GM18909 (cell line): ENCODE data around the gene CD44.

Experiments
- ATAC-seq: cut with Tn5 transposase; IDR thresholded peaks from one replicate; pipeline ENCODE4 v1.9.1; 2021; ENCODE audit warnings: mild to moderate bottlenecking; ENCODE audit not compliant: unreplicated experiment, poor library complexity

CD44 gene

DNA sequence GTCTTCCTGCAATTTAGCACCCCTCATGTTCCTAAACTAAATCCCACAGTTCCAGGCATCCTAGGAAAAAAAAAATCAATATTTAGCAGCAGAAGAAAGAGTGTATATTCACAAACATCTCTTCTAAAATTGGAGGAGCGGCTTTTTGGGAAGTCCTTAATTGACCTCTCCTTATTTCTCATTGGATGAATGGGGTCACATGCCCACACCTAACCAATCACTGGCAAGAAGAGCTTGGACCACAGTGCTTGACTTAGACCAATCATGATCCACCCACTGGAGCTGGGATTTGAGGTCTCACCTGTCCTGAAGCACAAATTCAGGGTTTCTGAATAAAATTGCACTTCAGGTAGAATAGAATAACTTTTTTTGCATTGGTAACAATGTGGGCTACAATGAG lies 16.0 kb downstream of the CD44 start:
- no peak for ATAC-seq

DNA sequence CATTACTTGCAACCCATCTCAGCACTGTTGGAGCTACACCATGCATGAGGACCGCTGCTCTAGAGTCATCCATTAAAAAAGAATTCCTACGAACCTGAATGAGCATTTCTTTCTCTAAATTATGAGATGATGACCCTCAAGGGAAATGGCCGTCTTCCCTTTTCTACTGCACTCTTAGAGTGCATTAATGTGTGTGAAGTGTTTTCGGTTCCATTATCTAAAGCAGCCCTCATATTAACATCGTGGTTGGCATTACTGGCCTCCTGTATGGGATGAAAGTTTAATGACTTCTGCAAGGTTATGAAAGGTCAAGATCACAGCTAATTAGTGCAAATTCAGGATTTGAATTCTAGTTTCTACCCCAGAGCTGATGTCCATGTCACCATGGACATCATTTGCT lies 16.7 kb downstream of the CD44 start:
- ATAC-seq, result no peak

DNA sequence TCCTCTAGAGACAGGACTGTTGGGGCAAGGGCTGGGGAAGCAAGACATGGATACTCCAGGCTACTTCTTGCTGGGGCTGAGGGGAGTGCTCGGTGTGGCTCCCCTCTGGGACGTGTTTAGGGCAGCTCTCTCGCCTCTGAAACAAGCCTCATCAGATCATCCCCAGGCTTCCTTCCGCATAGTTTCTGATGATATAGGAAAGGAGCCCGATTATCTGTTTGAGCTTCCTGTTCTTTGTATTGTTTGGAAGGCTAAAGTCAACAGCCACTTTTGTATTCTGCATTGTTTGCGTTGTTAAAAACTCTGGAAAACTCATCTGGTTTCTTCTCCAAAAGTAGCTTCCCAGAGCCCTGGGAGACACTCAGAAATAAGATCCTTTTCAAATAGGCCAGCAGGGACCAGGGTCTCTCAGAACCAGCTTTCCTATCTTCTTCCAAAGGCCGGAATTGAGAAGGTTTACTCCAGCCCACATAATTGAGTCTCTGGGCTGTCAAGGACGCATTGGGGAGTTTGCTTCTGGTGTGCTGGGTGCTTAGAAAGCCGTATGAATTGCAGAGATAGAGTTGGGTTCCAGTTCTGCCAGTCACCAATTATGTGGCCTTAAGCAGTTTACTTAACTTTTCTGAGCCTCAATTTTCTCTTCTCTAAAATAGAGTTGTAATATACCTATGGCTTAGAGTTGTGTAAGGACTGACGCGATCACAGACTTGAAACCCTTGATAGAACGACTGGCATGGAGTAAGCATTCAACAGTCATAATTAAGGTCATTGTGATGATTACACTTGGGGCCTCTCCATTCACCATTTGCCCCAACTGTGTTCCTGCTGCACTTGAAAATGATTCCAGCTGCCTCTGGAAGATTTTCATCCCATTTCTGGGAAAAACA lies 19.1 kb downstream of the CD44 start:
- ATAC-seq, result no peak

DNA sequence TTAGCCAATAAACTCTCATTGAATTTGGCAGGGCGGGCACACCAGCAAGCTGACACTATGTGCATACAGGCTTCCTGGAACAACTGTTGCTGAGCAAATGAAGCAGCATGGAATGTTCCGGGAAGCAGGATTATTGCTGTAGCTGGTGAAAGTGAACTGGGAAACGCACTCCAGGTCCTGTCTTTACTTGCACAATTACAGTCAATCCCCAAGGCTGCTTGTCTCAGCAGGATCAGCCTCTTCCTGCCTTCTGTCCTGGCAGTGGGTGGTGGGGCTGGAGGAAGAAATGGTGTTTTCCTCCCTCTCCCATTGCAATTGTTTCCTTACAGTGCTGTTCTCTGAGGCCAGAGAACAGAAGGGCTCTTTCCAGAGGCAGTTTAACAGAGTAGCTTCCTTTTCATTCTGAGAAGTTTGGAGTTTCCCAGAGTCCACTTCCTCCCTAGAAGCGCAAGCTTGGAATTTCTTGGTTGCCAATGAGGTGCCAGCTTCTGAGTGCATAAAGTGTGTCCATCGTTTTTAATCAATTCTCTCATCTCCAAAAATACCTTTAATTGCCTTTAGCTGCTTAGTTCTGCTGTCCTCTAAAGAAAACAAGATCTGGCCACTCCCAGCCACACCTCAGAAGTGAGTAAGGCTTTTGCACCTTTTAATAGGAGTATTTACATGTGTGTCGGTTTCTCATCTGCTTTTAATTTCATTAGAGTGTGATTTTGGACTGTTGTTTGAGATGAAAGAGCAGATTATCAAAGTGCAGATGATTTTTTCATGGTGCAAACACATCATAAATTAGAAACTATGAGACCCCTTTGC lies 19.9 kb downstream of the CD44 start:
- ATAC-seq, result no peak

- no peak for ATAC-seq
Observed at GRCh38 chr11:35160246-35160824, 21.4 kb downstream of the CD44 start.

GRCh38 chr11:35160902-35161597 lies 22.1 kb downstream of the CD44 start:
- ATAC-seq, result no peak

GRCh38 chr11:35162745-35163144 lies 23.8 kb downstream of the CD44 start:
- ATAC-seq, result no peak

DNA sequence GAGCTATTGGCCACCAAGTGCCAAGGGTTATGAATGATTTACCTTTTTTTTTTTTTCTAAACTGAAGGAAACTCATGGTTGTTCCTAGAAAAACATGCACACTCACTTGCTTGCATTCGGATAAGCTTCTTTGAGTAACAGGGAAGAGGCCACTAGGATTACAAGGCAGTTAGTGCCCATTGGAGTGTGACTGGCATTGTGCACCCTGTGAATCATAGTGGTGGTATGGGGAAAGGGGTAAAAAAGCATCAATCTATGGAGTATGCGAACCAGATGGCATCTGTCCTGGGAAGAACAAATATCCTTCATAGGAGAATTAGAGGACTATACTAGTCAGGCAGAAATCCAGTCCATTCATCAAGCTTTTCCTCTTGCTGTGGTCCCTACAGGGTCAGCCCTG lies 24.2 kb downstream of the CD44 start:
- no peak for ATAC-seq

GRCh38 chr11:35163702-35164496 lies 24.9 kb downstream of the CD44 start:
- peak; percentile 38 for ATAC-seq

DNA sequence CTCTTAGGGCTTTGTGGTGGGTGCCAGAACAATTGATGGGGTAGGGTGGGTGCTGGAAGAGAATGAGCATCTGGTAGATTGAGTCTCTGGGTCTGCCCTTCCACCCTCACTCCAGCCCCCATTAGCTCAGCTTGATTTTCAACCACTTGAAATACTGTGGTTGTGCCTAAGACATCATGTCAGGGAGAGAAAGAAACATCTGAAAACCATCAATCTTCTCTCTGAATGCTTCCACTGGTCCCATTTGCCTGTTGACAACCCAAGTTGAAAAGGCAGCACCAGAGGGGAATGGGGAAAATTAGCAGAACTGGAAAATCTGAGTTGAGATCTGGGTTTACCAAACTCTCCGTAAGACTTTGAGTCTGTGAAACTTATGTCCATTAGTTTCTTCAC lies 26.1 kb downstream of the CD44 start:
- ATAC-seq, result no peak

- peak; percentile 84 for ATAC-seq
Observed at GRCh38 chr11:35165423-35166368, 26.7 kb downstream of the CD44 start.

- ATAC-seq, result peak; percentile 6
Observed at GRCh38 chr11:35166369-35167360, 27.7 kb downstream of the CD44 start.

GRCh38 chr11:35167426-35167954 lies 28.5 kb downstream of the CD44 start:
- ATAC-seq, result no peak

GRCh38 chr11:35168671-35169070 lies 29.7 kb downstream of the CD44 start:
- no peak for ATAC-seq

- no peak for ATAC-seq
Observed at GRCh38 chr11:35169112-35169511, 30.1 kb downstream of the CD44 start.

DNA sequence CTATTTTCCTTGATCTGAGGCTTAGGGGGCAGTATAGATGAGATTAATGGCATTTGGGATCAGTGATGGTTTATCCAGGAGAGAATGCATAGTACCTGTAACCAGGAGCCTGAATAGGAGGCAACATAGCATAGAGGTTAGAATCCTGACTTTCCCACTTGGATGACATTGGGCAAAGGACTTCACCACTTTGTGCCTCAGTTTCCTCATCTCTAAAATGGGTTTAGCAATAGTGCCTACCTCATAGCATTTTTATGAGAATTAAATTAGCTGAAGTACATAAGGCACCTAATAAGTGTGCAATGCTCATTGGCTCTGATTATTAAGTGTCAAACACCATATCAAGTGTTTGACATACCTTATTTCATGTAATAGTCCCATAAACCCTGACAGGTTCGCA lies 30.8 kb downstream of the CD44 start:
- no peak for ATAC-seq

DNA sequence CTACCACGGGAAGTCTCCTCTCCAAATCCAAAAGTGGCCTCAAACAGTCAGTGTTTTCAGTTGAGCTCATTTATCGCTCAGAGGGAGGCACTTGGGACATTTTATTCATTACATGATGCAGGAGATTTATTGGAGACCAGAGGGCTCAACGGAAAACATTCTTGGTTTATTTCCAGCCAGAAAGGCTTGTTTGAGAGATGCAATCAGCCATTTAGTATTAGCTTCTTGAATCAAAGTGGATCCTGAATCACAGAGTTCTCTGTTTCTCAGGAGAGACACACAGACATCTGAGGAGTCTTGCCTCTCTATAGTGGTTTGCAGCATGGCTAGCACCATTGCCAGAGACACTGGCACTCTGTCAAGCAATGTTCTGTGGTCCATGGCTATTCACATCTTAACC lies 31.5 kb downstream of the CD44 start:
- no peak for ATAC-seq
